Measurements from ENCODE around the gene CCDC127. TPM values are rescaled to one million over a fixed set of nuclear protein-coding genes. Genes with fewer than 3 reads are reported as not detected.

Gene CCDC127
- total and polyA plus RNA-seq, 12 donors, result 3.0 to 9.7 (median 6.5) TPM

DNA sequence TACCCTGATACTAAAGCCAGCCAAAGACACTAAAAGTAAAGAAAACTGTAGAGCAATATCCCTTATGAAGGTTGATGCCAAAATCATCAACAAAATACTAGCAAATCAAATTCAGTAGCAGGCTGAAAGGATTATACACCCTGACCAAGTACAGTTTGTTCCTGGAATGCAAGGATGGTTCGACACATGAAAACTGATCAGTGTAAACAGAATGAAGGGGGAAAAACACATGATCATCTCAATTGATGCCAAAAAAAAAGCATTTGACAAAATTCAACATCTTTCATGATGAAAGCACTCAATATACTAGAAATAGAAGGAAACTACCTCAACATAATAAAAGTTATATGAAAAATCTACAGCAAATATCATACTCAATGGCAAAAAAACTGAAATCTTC lies 70.2 kb downstream of the CCDC127 start:
- Histone ChIP-seq H3K27ac (no peak overlapping the region), H3K9me3 (replicated peaks in 1 of 3) (peaks cover 0 to 9% (median 0%) of the 10 kb centered on the region in 3 donors), H3K4me3 (no peak overlapping the region), H3K36me3 (replicated peaks in 1 of 2) (no peaks in the 10 kb centered on the region), H3K4me1 (replicated peaks in 1 of 2) (no peaks in the 10 kb centered on the region), H3K27me3 (no peaks in the 10 kb centered on the region)
- intact Hi-C loops (cut with DNase I), result no loop called here
- DNase-seq, result no peak
- WGBS, 4 donors, result 97 to 100% (median 100%) methylated on average over 1 of the region's 1 CpG
- no peak for TF ChIP-seq CTCF (IDR thresholded peaks at IDR 0.05)
- TF ChIP-seq POLR2A (IDR thresholded peaks at IDR 0.05), result no peak

Other genes starting within 250 kb of the CCDC127 start
- gene PLEKHG4B, start 126.0 kb downstream of the CCDC127 start, total RNA-seq, result 1 to 10 TPM in 1 of 9 donors, under 1 TPM in 8; 0.03 to 3.4 (median 0.14) TPM
- gene PLEKHG4B, start 126.0 kb downstream of the CCDC127 start, polyA plus RNA-seq, result under 1 TPM; 0.07 to 0.24 (median 0.10) TPM
- gene LRRC14B, start 26.7 kb downstream of the CCDC127 start, total RNA-seq, result under 1 TPM in 1 of 9 donors, not detected in 8; 0.11 TPM
- gene LRRC14B, start 26.7 kb downstream of the CCDC127 start, polyA plus RNA-seq, result not detected
- gene SDHA, start 167 bp upstream of the CCDC127 start, total RNA-seq, result 100 to 1,000 TPM; 167 to 296 (median 212) TPM
- gene SDHA, start 167 bp upstream of the CCDC127 start, polyA plus RNA-seq, result 100 to 1,000 TPM; 116 to 203 (median 182) TPM
- 100 to 1,000 TPM in 8 of 9 donors, 10 to 100 TPM in 1; 97.8 to 189 (median 115) TPM for gene PDCD6, start 53.5 kb upstream of the CCDC127 start, total RNA-seq
- gene PDCD6, start 53.5 kb upstream of the CCDC127 start, polyA plus RNA-seq, result 100 to 1,000 TPM; 110 to 167 (median 130) TPM
- 1 to 10 TPM in 5 of 9 donors, under 1 TPM in 4; 0.17 to 3.6 (median 1.0) TPM for gene AHRR, start 103.6 kb upstream of the CCDC127 start, total RNA-seq
- 1 to 10 TPM in 1 of 3 donors, under 1 TPM in 2; 0.55 to 1.6 (median 0.88) TPM for gene AHRR, start 103.6 kb upstream of the CCDC127 start, polyA plus RNA-seq
- 10 to 100 TPM; 27.3 to 61.3 (median 42.1) TPM for gene EXOC3, start 225.0 kb upstream of the CCDC127 start, total RNA-seq
- 10 to 100 TPM; 24.7 to 66.4 (median 56.8) TPM for gene EXOC3, start 225.0 kb upstream of the CCDC127 start, polyA plus RNA-seq